Mesendoderm (in vitro differentiated cells): Measurements from ENCODE around the gene FOXE1.

ENCODE experiments used
- DNase-seq: peaks from one replicate; pipeline ENCODE4 v3.0.0; 2013
- H2AK5ac ChIP-seq: 2 replicates; pipeline ENCODE4 v1.6.1; 2013; ENCODE audit warnings: low read length, inconsistent platforms
- H2BK120ac ChIP-seq: 2 replicates; pipeline ENCODE4 v1.6.1; 2013; ENCODE audit warnings: low read depth, mild to moderate bottlenecking, low read length, moderate library complexity, mixed read lengths
- H2BK15ac ChIP-seq: replicated peaks from 2 replicates; pipeline ENCODE4 v1.6.1; 2013; ENCODE audit warnings: low read depth, mild to moderate bottlenecking, moderate library complexity
- H2BK5ac ChIP-seq: 2 replicates; pipeline ENCODE4 v1.6.1; 2013; ENCODE audit warnings: low read length, inconsistent platforms
- H3K18ac ChIP-seq: 2 replicates; pipeline ENCODE4 v1.6.1; 2013; ENCODE audit warnings: mild to moderate bottlenecking, low read length, mixed read lengths
- H3K23ac ChIP-seq: one replicate; pipeline ENCODE4 v1.6.1; 2013; ENCODE audit warnings: low read length
- H3K27ac ChIP-seq: 2 replicates; pipeline ENCODE4 v1.5.1; 2013; ENCODE audit warnings: low read depth, mild to moderate bottlenecking, inconsistent platforms, low read length, moderate library complexity
- H3K27me3 ChIP-seq: 2 replicates; pipeline ENCODE4 v1.6.1; 2013; ENCODE audit warnings: low read length, control low read depth, mild to moderate bottlenecking, inconsistent platforms; ENCODE audit not compliant: insufficient read depth, poor library complexity
- H3K36me3 ChIP-seq: 2 replicates; pipeline ENCODE4 v1.6.1; 2013; ENCODE audit warnings: low read length, inconsistent platforms; ENCODE audit not compliant: control insufficient read depth, insufficient read depth
- H3K4ac ChIP-seq: one replicate; pipeline ENCODE4 v1.6.1; 2013; ENCODE audit warnings: low read depth, mild to moderate bottlenecking, low read length, moderate library complexity
- H3K4me1 ChIP-seq: 2 replicates; pipeline ENCODE4 v1.6.1; 2013; ENCODE audit warnings: low read depth, low read length, inconsistent platforms; ENCODE audit not compliant: control insufficient read depth
- H3K4me2 ChIP-seq: 2 replicates; pipeline ENCODE4 v1.6.1; 2013; ENCODE audit warnings: low read length
- H3K4me3 ChIP-seq: 2 replicates; pipeline ENCODE4 v1.5.1; 2013; ENCODE audit warnings: mild to moderate bottlenecking, low read length
- H3K56ac ChIP-seq: one replicate; pipeline ENCODE4 v1.6.1; 2013; ENCODE audit warnings: low read length
- H3K79me1 ChIP-seq: 2 replicates; pipeline ENCODE4 v1.6.1; 2013; ENCODE audit warnings: low read length, inconsistent platforms
- H3K79me2 ChIP-seq: 2 replicates; pipeline ENCODE4 v1.6.1; 2013; ENCODE audit warnings: mild to moderate bottlenecking, low read length; ENCODE audit not compliant: control insufficient read depth, insufficient read depth
- H3K9ac ChIP-seq: 2 replicates; pipeline ENCODE4 v1.6.1; 2013; ENCODE audit warnings: low read length, inconsistent platforms
- H4K5ac ChIP-seq: one replicate; pipeline ENCODE4 v1.6.1; 2013; ENCODE audit warnings: low read length
- H4K8ac ChIP-seq: one replicate; pipeline ENCODE4 v1.6.1; 2013; ENCODE audit warnings: low read depth, mild to moderate bottlenecking, control low read depth, low read length, moderate library complexity
- WGBS: extraction: QIAGEN DNeasy Blood & Tissue Kit; methylation state at CpG from one replicate; pipeline ENCODE4 v1.1.7; 2013; ENCODE audit warnings: low lambda C conversion rate, missing lambda C conversion rate; ENCODE audit not compliant: insufficient coverage; ENCODE audit errors: extremely low coverage; 5-methylcytosine and 5-hydroxymethylcytosine counted together

Gene FOXE1

GRCh38 chr9:97863314-97863713 is 10.3 kb downstream of the FOXE1 start:
- H3K79me2 ChIP-seq: no peaks in the 10 kb centered on the region
- no peak overlapping the region for H3K18ac ChIP-seq
- H3K4me3 ChIP-seq: no peak overlapping the region
- H3K4me2 ChIP-seq: no peak overlapping the region
- no peak overlapping the region for H4K5ac ChIP-seq
- H3K23ac ChIP-seq: no peak overlapping the region
- no peak overlapping the region for H2AK5ac ChIP-seq
- H2BK5ac ChIP-seq: no peak overlapping the region
- H3K27me3 ChIP-seq: peaks cover 28% of the 10 kb centered on the region
- H3K27ac ChIP-seq: no peak overlapping the region
- H3K9ac ChIP-seq: no peak overlapping the region
- H4K8ac ChIP-seq: no peak overlapping the region
- H3K4ac ChIP-seq: no peak overlapping the region
- no CpG with 5 or more reads among the region's 7 CpGs for WGBS
- no peak overlapping the region for H2BK120ac ChIP-seq
- no peak overlapping the region for H2BK15ac ChIP-seq
- no peaks in the 10 kb centered on the region for H3K4me1 ChIP-seq
- DNase-seq: no peak
- no peaks in the 10 kb centered on the region for H3K79me1 ChIP-seq
- H3K36me3 ChIP-seq: no peaks in the 10 kb centered on the region
- H3K56ac ChIP-seq: no peak overlapping the region

- Histone ChIP-seq H3K4me2 (no peak overlapping the region), H2BK15ac (no peak overlapping the region), H3K18ac (no peak overlapping the region), H3K27me3 (peaks cover 19% of the 10 kb centered on the region), H4K8ac (no peak overlapping the region), H3K23ac (no peak overlapping the region), H3K56ac (no peak overlapping the region), H3K4ac (no peak overlapping the region), H2BK5ac (no peak overlapping the region), H3K79me2 (no peaks in the 10 kb centered on the region), H3K36me3 (no peaks in the 10 kb centered on the region), H3K4me3 (no peak overlapping the region), H3K79me1 (no peaks in the 10 kb centered on the region), H3K27ac (no peak overlapping the region), H2BK120ac (no peak overlapping the region), H3K9ac (no peak overlapping the region), H3K4me1 (no peaks in the 10 kb centered on the region), H2AK5ac (no peak overlapping the region), H4K5ac (no peak overlapping the region)
- DNase-seq: no peak
- WGBS: no CpG with 5 or more reads among the region's 1 CpG
Observed at GRCh38 chr9:97864396-97864795, 11.4 kb downstream of the FOXE1 start.

- no peak overlapping the region for H2AK5ac ChIP-seq
- H2BK15ac ChIP-seq: no peak overlapping the region
- no peaks in the 10 kb centered on the region for H3K79me2 ChIP-seq
- H4K5ac ChIP-seq: no peak overlapping the region
- H3K27me3 ChIP-seq: peaks cover 4% of the 10 kb centered on the region
- no peak overlapping the region for H2BK120ac ChIP-seq
- H2BK5ac ChIP-seq: no peak overlapping the region
- no peak overlapping the region for H3K27ac ChIP-seq
- WGBS: no CpG with 5 or more reads among the region's 1 CpG
- no peak overlapping the region for H3K4ac ChIP-seq
- no peak for DNase-seq
- no peaks in the 10 kb centered on the region for H3K79me1 ChIP-seq
- H3K56ac ChIP-seq: no peak overlapping the region
- H3K23ac ChIP-seq: no peak overlapping the region
- no peak overlapping the region for H4K8ac ChIP-seq
- no peaks in the 10 kb centered on the region for H3K4me1 ChIP-seq
- no peaks in the 10 kb centered on the region for H3K36me3 ChIP-seq
- H3K4me3 ChIP-seq: no peak overlapping the region
- no peak overlapping the region for H3K9ac ChIP-seq
- no peak overlapping the region for H3K18ac ChIP-seq
- H3K4me2 ChIP-seq: no peak overlapping the region
Observed at GRCh38 chr9:97866300-97866699, 13.3 kb downstream of the FOXE1 start.

GRCh38 chr9:97866848-97867247 is 13.8 kb downstream of the FOXE1 start:
- H3K56ac ChIP-seq: no peak overlapping the region
- H3K9ac ChIP-seq: no peak overlapping the region
- no peak overlapping the region for H3K4ac ChIP-seq
- no peak overlapping the region for H2BK5ac ChIP-seq
- H3K18ac ChIP-seq: no peak overlapping the region
- no peaks in the 10 kb centered on the region for H3K36me3 ChIP-seq
- DNase-seq: no peak
- H3K79me2 ChIP-seq: no peaks in the 10 kb centered on the region
- H3K27me3 ChIP-seq: peaks cover 4% of the 10 kb centered on the region
- no peak overlapping the region for H2BK120ac ChIP-seq
- no peak overlapping the region for H3K4me2 ChIP-seq
- H2BK15ac ChIP-seq: no peak overlapping the region
- H3K27ac ChIP-seq: no peak overlapping the region
- H2AK5ac ChIP-seq: no peak overlapping the region
- H4K8ac ChIP-seq: no peak overlapping the region
- no peak overlapping the region for H4K5ac ChIP-seq
- H3K23ac ChIP-seq: no peak overlapping the region
- H3K4me3 ChIP-seq: no peak overlapping the region
- H3K79me1 ChIP-seq: no peaks in the 10 kb centered on the region
- no peaks in the 10 kb centered on the region for H3K4me1 ChIP-seq

GRCh38 chr9:97868859-97869258 is 15.8 kb downstream of the FOXE1 start:
- H3K27me3 ChIP-seq: no peaks in the 10 kb centered on the region
- no peak overlapping the region for H3K27ac ChIP-seq
- H4K8ac ChIP-seq: no peak overlapping the region
- no CpG with 5 or more reads among the region's 3 CpGs for WGBS
- no peak overlapping the region for H3K18ac ChIP-seq
- no peaks in the 10 kb centered on the region for H3K36me3 ChIP-seq
- H2AK5ac ChIP-seq: no peak overlapping the region
- no peak for DNase-seq
- no peak overlapping the region for H4K5ac ChIP-seq
- H3K4me1 ChIP-seq: no peaks in the 10 kb centered on the region
- H3K4ac ChIP-seq: no peak overlapping the region
- no peak overlapping the region for H3K4me2 ChIP-seq
- H2BK5ac ChIP-seq: no peak overlapping the region
- H3K79me1 ChIP-seq: no peaks in the 10 kb centered on the region
- no peak overlapping the region for H2BK120ac ChIP-seq
- H2BK15ac ChIP-seq: no peak overlapping the region
- no peak overlapping the region for H3K9ac ChIP-seq
- no peak overlapping the region for H3K4me3 ChIP-seq
- H3K23ac ChIP-seq: no peak overlapping the region
- H3K79me2 ChIP-seq: no peaks in the 10 kb centered on the region
- H3K56ac ChIP-seq: no peak overlapping the region

GRCh38 chr9:97873425-97873824 is 20.4 kb downstream of the FOXE1 start:
- no peak overlapping the region for H3K4ac ChIP-seq

More at GRCh38 chr9:97873425-97873824, 20.4 kb downstream of the FOXE1 start:
- H3K4me3 ChIP-seq: no peak overlapping the region
- no CpG with 5 or more reads among the region's 3 CpGs for WGBS
- no peak overlapping the region for H3K18ac ChIP-seq
- no peak overlapping the region for H3K4me2 ChIP-seq
- H3K79me1 ChIP-seq: no peaks in the 10 kb centered on the region
- no peak overlapping the region for H3K9ac ChIP-seq
- no peak for DNase-seq
- H4K8ac ChIP-seq: no peak overlapping the region
- H2BK120ac ChIP-seq: no peak overlapping the region
- H2BK15ac ChIP-seq: no peak overlapping the region
- no peak overlapping the region for H3K27ac ChIP-seq
- no peak overlapping the region for H2BK5ac ChIP-seq
- H3K4me1 ChIP-seq: no peaks in the 10 kb centered on the region
- H3K56ac ChIP-seq: no peak overlapping the region
- H3K23ac ChIP-seq: no peak overlapping the region
- no peaks in the 10 kb centered on the region for H3K36me3 ChIP-seq
- no peaks in the 10 kb centered on the region for H3K79me2 ChIP-seq
- no peak overlapping the region for H2AK5ac ChIP-seq
- no peaks in the 10 kb centered on the region for H3K27me3 ChIP-seq
- no peak overlapping the region for H4K5ac ChIP-seq
